ENCODE data around the gene CCNB1. TPM values are rescaled to one million over a fixed set of nuclear protein-coding genes. Genes with fewer than 3 reads are reported as not detected.

Gene CCNB1
- total and polyA plus RNA-seq, 12 donors, result 3.6 to 53.5 (median 9.1) TPM

- no peaks in the 10 kb centered on the region for H3K9me3 ChIP-seq (replicated peaks in 1 of 3)
- WGBS, 4 donors, result 91 to 96% (median 92%) methylated on average over 5 of the region's 5 CpGs
- no peak for DNase-seq
- TF ChIP-seq CTCF (IDR thresholded peaks at IDR 0.05) (no peak), POLR2A (IDR thresholded peaks at IDR 0.05) (no peak)
- intact Hi-C loops (cut with DNase I), result no loop called here
- H3K27ac ChIP-seq, result no peak overlapping the region
- no peak overlapping the region for H3K4me3 ChIP-seq
- no peaks in the 10 kb centered on the region for H3K4me1 ChIP-seq (replicated peaks in 1 of 2)
- H3K36me3 ChIP-seq (replicated peaks in 1 of 2), result no peaks in the 10 kb centered on the region
- H3K27me3 ChIP-seq, result no peaks in the 10 kb centered on the region
Observed at GRCh38 chr5:69206528-69207190, 39.7 kb downstream of the CCNB1 start.

- 74 to 83% (median 82%) methylated on average over 2 of the region's 2 CpGs for WGBS, 4 donors
- Histone ChIP-seq H3K27ac (no peak overlapping the region), H3K36me3 (replicated peaks in 1 of 2) (no peaks in the 10 kb centered on the region), H3K4me3 (no peak overlapping the region), H3K27me3 (no peaks in the 10 kb centered on the region), H3K9me3 (replicated peaks in 1 of 3) (no peaks in the 10 kb centered on the region), H3K4me1 (replicated peaks in 1 of 2) (no peaks in the 10 kb centered on the region)
- no peak for TF ChIP-seq POLR2A (IDR thresholded peaks at IDR 0.05)
- no peak for TF ChIP-seq CTCF (IDR thresholded peaks at IDR 0.05)
- DNase-seq, result no peak
- intact Hi-C loops (cut with DNase I), result no loop called here
Observed at GRCh38 chr5:69209602-69210001, 42.7 kb downstream of the CCNB1 start.

- Histone ChIP-seq H3K36me3 (replicated peaks in 1 of 2) (no peaks in the 10 kb centered on the region), H3K27ac (no peak overlapping the region), H3K27me3 (no peaks in the 10 kb centered on the region), H3K4me1 (replicated peaks in 1 of 2) (no peaks in the 10 kb centered on the region), H3K9me3 (replicated peaks in 1 of 3) (no peaks in the 10 kb centered on the region), H3K4me3 (no peak overlapping the region)
- no peak for TF ChIP-seq POLR2A (IDR thresholded peaks at IDR 0.05)
- TF ChIP-seq CTCF (IDR thresholded peaks at IDR 0.05), result no peak
- no peak for DNase-seq
- 87 to 93% (median 89%) methylated on average over 2 of the region's 2 CpGs for WGBS, 4 donors
- intact Hi-C loops (cut with DNase I), result no loop called here
Observed at GRCh38 chr5:69211200-69211599, 44.2 kb downstream of the CCNB1 start.

- peaks cover 0 to 2% of the 10 kb centered on the region in 2 donors for H3K4me1 ChIP-seq (replicated peaks in 1 of 2)
- H3K4me3 ChIP-seq, result no peak overlapping the region
- intact Hi-C loops (cut with DNase I), result no loop called here
- DNase-seq, result no peak
- H3K27ac ChIP-seq, result no peak overlapping the region
- no peak for TF ChIP-seq CTCF (IDR thresholded peaks at IDR 0.05)
- no peak for TF ChIP-seq POLR2A (IDR thresholded peaks at IDR 0.05)
- WGBS, 4 donors, result 82 to 97% (median 95%) methylated on average over 2 of the region's 2 CpGs
- H3K36me3 ChIP-seq (replicated peaks in 1 of 2), result no peaks in the 10 kb centered on the region
- no peaks in the 10 kb centered on the region for H3K9me3 ChIP-seq (replicated peaks in 1 of 3)
- H3K27me3 ChIP-seq, result no peaks in the 10 kb centered on the region
Observed at GRCh38 chr5:69212022-69212421, 45.1 kb downstream of the CCNB1 start.

Data from adrenal gland (tissue), 12 donors.